ENCODE data around the gene PTBP3.
"Not testable (repeated sequence)": the region's sequence is repeated elsewhere in the genome, so short reads cannot be mapped to it uniquely, and the experiment has no call there.

PTBP3 gene, protein sequence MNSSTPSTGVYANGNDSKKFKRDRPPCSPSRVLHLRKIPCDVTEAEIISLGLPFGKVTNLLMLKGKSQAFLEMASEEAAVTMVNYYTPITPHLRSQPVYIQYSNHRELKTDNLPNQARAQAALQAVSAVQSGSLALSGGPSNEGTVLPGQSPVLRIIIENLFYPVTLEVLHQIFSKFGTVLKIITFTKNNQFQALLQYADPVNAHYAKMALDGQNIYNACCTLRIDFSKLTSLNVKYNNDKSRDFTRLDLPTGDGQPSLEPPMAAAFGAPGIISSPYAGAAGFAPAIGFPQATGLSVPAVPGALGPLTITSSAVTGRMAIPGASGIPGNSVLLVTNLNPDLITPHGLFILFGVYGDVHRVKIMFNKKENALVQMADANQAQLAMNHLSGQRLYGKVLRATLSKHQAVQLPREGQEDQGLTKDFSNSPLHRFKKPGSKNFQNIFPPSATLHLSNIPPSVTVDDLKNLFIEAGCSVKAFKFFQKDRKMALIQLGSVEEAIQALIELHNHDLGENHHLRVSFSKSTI
- 215 to 244 reads per million in 2 donors for total RNA-seq

DNA sequence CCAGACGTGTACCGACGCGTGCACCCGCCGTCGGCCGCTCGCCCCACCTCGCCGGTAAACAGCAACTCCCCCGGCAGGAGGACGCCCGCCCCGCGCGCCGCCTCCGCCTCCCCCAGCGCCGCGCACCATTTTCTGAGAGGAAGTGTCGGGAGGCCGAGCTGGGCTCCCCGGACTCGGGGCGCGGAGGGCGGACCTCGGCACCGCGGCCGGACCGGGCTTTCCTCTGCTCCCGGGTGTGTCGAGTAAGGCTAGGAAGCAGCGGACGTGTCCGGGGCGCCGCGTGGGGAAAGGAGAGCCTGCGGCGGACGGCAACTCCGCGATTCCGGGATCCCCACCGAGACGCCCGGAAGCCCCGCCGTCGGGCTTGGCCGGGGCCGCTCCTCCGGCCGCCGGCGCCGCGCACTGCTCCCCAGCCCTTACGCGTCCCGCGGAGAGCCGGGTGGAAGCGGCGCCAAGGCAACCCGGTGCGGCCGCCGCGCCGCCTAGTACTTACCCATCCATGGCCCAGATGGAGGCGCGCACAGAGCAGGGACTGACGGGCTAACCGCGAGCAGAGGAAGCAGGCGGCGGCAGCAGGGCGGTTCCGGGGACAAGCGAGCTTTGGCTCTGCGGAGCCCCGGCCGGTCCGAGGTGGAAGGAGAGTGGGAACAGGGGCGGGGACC lies at the start of gene PTBP3:
Gene PTBP3, minus strand, starts transcription at position 643 of the 662 bp plus-strand sequence. CDS start 35,754 bp downstream, outside the sequence.
- peak; percentile 61 to 91 (median 70) for DNase-seq

DNA sequence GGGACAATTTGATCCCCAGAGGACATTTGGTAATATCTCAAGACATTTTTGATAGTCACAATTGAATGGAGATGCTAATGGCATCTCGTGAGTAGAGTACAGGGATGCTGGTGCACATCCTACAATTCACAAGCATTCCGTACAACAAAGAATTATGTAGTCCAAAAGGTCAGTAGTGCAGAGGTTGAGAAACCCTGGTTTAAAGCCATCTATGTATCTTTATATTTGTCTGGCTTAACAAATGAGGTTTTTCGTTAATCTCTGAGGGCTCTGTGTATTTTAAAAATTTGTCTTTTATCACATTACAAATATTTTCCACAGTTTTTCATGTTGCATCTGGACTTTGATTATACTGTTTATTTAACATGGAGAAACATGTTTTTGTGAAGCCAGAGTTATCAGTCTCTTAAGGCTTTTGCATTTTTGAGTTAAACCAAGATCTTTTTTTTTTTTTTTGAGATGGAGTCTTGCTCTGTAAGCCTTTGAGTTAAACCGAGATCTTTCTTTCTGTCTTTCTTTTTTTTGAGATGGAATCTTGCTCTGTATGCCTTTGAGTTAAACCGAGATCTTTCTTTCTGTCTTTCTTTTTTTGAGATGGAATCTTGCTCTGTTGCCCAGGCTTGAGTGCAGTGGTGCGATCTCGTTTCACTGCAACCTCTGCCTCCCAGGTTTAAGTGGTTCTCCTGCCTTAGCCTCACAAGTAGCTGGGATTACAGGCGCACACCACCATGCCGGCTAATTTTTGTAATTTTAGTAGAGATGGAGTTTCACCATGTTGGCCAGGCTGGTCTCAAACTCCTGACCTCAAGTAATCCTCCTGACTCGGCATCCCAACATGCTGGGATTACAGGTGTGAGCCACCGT lies 49.3 kb upstream of the PTBP3 start:
- no peak for DNase-seq

DNA sequence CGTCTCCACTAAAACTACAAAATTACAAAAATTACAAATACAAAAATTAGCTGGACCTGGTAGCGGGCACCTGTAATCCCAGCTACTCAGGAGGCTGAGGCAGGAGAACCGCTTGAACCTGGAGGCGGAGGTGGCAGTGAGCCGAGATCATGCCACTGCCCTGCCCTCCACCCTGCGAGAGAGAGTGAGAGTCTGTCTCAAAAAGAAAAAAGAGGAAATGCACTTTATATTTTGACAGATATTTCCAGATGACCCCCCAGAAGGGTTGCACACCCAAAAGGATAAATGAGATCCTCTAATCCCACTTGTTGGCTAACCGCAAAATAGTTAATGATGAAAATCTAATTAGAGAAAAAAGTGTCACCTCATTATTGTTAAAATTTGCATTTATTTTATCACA lies 48.6 kb upstream of the PTBP3 start:
- DNase-seq: no peak

DNA sequence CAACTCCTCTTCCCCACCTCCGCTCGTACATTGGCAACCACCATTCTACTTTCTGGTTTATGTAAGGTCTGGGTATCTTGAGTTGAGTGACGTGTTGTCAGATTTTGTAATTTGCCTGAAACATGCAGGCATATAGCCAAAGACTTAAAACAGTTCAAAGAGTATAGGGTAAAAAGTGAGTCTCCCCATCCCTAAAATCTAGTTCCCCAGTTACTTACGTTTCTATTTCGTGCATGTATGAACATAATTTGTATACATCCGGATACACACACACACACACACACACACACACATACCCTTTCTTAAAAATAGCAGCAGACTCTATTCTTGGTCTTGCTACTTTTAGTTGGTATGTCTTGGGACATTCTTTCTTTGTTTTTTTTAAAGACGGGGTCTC lies 47.4 kb upstream of the PTBP3 start:
- DNase-seq: peak in 1 of 5 experiments; percentile 68

DNA sequence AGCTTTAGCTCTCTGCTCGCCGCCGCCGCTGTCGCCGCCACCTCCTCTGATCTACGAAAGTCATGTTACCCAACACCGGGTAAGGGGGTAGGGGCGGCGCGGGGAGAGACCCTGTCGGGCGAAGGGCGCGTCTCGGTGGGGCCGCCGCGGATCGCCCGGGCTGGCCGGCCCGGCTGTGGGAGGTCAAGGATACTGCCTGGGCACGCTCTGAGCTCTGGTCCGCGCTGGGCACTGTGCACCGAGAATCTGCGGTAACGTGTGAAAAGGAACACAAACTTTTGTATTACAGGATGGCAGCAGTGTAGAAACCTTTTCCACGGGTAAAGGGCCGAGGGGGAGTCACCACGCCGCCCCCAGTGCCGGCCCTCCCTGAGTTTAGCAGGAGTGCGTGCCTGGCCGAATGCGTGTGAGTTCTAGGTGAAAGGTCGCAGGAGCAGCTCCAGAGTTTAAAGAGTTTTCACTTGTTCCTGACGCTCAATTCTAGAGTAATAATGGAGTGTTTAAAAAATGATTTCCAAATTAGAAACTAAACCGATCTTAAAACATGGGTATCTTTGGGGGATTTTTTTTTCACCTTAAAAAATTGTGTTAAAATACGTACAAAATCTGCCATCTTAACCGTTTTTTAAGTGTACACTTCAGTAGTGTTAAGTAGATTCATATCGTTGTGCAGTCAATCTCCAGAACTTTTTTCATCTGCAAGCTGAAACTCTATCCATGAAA lies 46.8 kb upstream of the PTBP3 start, which contains the start of gene HSDL2:
Gene HSDL2, plus strand, starts transcription at position 7 of the 723 bp plus-strand sequence. Its CDS starts 56 bp downstream, at position 63.
- peak in 2 of 5 experiments; percentile 1 to 54 for DNase-seq

DNA sequence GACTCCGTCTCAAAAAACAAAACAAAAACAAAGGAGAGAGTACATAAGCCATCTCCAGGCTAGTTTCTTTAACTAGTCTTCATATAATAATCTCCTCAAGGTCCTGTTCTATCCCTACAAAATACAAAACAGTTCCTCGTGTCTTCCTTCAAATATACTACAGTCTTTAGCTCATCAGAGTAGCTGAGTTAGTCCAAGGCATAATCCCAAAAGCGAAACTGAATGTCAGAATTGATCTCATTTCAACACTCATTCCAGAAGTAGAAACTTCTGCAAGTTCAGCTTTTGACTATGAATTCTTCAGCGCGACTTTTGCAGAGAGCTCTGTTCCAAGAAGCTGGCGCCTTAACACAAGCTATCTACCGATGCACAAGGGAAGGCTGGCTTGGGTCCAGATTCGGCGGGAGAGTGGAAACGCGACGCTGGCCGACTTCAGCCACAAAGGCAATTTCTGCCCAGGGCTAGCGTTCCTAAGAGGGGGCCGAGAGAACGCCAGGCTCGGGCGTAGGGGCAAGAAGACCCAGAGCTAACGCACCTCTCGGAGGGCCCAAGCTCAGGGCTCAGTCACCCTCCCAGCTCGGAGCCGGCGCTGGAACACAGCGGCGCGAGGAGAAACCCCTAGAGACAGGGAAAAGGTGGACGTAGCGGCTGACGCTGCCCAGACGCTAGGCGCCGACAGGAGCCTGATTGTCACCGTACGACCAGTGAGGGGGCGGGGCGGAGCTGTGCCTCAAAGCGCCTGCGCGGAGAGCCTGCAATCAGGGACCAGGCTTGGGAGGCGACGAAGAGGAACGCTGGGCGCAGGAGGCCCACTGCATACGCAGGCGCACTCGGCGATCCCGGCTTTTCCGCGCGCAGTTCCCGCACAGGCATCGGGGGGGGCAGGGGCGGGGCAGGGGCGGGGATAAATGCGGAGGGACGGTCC lies 46.0 kb upstream of the PTBP3 start:
- DNase-seq: peak; percentile 95 to 98 (median 97)

DNA sequence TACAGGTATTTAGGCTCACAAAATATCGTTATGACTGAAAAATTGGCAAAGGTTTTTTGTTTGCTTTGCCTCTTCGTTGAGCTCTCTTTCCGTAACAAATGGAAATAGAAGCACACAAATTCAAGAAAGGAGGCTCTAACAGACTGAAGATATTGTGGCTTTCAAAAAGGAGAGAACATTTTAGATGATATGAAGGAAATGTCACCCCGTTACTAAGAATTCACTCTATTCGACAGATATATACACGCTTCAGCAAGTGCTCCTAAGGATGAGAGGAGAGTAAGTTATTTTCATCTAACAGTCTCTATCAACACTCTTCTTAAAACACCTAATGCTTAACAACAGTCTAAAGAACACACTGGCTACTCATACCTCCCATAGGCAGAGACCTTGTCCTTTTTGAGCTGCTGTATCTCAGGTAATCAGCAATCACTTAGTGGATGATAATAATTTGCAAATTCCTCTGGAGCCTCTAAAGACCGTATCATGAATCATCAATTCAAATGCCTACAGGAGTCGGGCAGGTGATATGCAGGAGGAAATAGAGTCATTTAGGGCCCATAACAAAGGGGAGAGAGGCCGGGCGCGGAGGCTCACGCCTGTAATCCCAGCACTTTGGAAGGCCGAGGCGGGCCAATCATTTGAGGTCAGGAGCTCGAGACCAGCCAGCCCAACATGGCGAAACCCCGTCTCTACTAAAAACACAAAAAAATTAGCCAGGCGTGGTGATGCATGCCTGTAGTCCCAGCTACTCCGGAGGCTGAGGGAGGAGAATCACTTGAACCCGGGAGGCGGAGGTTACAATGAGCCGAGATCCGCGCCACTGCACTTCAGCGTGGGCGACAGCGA lies 45.1 kb upstream of the PTBP3 start:
- peak in 3 of 5 experiments; percentile 1 to 23 (median 9) for DNase-seq

DNA sequence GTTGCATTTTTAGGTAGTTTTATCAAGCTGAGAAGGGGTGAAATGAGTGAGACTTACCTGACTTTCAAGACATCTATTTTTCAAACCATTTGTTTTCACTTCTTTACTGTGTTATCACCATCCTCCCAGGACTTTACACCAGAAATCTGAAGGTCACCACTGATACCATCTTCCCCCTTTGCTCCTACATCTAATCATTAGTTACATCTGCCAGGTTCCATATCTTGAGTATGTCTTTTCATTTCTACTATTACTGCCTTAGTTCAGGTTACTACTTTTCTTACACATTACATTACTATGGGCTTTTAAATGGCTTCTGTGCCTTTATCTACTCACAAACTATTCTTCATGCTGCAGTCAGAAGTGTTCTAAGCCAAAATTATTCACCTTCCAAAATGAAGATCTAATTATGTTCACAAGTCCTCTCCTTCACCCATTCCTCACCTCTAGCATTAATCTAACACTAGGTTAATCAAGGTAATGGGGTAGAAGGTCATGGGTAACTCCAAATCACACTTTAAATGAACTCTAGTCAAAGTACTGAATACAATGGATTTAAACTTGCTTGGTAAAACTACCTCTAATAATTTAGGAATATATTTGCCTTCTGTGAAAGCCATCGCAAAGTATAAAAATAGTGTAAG lies 44.4 kb upstream of the PTBP3 start:
- DNase-seq: peak in 1 of 5 experiments; percentile 20

DNA sequence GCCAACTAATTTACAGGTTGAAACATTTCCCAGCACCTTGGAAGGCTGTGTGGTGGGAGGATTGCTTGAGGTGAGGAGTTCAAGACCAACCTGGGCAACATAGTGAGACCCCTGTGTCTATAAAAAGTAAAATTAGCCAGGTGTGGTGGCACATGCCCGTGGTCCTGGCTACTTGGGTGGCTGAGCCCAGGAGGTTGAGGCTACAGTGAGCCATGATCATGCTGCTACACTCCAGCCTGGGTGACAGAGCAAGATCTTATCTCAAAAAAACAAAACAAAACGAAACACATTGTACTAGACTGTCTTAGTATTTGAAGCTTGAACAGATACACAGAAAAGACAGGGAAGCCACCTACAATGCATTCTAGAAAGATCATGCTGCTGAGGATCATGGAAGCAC lies 43.7 kb upstream of the PTBP3 start:
- DNase-seq: peak in 1 of 5 experiments; percentile 87

DNA sequence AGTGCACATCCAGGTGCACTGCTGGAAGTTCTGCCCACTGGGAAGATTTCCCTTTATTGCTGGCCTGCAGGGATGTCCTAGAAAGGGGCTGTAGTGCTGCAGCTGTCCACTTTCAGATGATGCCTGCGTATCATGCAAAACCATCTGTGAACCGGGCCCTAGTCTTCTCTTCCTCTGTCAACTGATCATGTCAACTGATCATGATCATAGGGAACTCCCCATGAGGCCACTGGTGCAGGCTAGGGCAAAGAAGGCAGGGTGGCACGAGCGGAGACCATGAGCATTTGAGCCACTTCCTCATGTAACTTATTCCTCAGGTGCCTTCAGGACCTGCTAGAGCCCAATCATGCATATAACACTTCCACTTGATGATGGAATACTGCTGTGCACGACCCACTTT lies 41.9 kb upstream of the PTBP3 start:
- no peak for DNase-seq

DNA sequence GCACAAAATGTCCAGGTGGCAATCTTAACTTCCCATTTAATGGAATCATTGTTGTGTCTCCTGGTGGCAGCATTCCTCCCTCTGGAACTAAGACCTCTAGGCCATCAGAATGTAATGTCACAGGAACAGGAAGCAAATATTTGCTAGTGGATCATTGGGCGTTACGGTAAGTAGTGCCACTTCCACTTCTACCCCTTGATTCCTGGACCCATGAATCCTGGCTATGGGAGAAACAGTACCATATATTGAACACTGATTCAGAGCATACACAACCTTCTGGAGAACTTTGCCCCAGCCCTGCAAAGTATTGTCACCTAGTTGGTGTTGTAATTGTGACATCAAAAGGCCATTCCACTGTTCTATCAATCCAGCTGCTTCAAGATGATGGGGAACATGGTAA lies 40.8 kb upstream of the PTBP3 start:
- DNase-seq: not testable (repeated sequence)

DNA sequence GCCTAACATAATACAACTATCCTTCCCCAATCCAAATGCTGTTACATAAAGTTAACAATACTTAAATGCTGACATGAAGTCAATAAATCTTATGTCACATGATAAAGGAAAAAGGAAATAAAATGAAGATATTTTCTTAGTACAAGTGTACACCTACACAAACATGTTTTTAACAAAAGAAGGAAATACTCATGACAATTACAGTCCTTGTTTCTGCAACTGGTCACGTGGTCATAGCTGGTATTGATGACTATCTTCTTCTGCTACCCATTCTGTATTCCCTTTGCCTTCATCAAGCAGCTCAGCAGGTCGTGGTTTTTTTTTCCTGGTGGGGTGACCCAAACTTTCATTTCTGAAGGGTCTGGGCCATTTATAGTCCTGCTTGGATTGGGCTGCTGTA lies 40.2 kb upstream of the PTBP3 start:
- DNase-seq: not testable (repeated sequence)

DNA sequence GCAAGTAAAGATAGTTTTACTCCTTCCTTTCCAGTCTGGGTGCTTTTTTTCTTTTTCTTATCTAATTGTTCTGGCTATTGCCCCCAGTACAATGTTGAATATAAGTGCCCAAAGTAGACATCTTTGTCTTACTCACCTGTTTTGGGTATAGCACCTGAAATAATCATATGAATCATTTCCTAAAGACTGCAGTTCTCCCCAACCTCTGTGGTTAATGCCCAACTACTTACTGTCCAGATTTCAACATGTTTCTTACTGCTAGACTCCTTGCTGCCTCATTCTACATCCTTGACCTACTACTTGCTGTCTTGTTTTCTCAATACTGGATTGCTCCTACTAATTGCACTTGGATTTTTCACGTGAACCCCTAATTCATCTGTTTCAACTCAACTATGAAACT lies 37.6 kb upstream of the PTBP3 start:
- no peak for DNase-seq

DNA sequence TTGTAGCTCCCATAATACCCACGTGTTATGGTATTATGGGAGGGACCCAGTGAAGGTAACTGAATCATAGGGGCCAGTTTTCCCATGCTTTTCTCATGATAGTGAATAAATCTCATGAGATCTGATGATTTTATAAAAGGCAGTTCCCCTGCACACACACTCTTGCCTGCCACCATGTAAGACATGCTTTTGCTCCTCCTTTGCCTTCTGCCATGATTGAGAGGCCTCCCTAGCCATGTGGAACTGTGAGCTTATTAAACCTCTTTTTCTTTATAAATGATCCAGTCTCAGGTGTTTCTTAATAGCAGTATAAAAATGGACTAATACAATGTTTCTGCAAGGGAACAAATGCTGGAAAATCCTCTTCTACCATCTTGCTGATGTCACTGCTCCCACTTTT lies 36.4 kb upstream of the PTBP3 start:
- DNase-seq: no peak

DNA sequence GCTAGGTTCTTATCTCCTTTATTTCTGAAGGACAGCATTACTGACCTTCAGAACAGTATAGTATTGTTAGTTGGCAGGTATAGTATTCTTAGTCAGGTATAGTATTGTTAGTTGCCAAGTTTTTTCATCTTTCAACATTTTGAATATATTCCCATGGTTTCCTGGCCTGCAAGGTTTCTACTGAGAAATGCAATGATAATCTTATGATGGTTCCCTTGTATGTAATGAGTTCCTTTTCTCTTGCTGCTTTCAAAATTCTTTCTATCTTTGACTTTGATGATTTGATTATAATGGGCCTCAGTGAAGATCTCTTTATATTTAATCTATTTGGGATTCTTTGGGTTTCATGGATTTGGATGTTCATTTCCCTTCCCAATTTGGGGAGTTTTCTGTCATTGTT lies 34.0 kb upstream of the PTBP3 start:
- DNase-seq: no peak

DNA sequence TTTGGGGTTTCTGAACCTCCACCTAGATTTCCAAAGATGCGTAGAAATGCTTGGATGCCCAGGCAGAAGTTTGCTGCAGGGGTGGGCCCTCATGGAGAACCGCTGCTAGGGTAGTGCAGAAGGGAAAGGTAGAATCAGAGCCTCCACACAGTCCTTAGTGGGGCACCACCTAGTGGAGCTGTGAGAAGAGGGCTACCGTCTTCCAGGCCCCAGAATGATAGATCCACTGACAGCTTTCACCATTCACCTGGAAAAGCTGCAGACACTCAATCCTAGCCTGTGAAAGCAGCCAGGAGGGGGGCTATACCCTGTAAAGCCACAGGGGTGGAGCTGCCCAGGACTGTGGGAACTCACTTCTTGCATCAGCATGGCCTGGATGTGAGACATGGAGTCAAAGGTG lies 33.2 kb upstream of the PTBP3 start:
- no peak for DNase-seq

DNA sequence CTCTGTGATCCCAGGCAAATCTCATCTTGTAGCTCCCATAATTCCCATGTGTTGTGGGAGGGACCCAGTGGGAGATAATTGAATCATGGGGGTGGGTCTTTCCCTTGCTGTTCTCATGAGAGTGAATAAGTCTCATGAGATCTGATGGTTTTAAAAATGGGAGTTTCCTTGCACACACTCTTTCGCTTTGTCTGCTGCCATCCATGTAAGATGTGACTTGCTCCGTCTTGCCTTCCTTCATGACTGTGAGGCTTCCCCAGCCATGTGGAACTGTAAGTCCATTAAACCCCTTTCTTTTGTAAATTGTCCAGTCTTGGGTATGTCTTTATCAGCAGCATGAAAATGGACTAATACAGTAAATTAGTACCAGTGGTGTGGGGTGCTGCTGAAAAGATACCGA lies 31.8 kb upstream of the PTBP3 start:
- DNase-seq: not testable (repeated sequence)

DNA sequence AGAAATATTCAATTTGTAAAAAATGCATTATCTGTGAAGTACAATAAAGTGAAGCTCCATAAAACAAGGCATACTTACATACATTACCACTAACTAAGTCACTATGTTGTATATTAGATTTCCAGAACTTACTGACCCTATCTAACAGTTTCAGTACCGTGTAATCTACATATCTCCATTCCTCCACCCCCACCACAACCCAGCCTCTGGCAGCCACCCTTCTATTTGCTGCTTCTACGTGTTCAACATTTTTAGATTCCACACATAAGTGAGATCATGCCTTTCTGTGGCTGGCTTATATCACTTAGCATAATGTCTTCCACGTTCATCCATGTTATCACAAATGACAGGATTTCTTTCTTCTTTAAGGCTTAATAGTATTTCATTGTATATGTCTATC lies 31.3 kb upstream of the PTBP3 start:
- no peak for DNase-seq

DNA sequence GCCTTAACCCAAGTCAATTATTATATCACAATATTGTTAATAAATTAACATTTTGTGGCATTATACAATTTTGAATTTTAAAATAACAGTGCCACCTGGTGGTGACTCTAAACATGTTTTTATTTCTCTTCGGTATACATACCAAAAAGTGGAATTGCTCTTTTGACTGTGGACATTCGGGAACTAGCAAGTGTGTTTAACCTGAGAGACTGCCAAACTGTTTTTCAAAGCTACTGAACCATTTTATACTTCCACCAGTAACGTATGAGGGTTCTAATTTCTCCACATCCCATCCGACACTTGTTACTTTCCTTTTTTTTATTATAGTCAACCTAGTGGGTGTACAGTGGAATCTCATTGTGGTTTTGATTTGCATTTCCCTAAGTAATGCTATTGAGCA lies 28.2 kb upstream of the PTBP3 start:
- DNase-seq: peak in 1 of 5 experiments; percentile 51
